GM18951 (cell line): ENCODE data around the gene ZSCAN21.

ENCODE experiments used
- POLR2A ChIP-seq: IDR thresholded peaks from 4 replicates; pipeline ENCODE4 v1.6.1; 2011; ENCODE audit warnings: mild to moderate bottlenecking; ENCODE audit not compliant: insufficient read length, insufficient read depth; ENCODE audit errors: extremely low read depth
- in situ Hi-C: fragments of 300-500 bp; cut with MboI; formaldehyde crosslinking; loops from one replicate; pipeline ENCODE4 v1.12.0; 2022; ENCODE audit warnings: low sequenced_read_pairs, mixed read lengths, inconsistent platforms; ENCODE audit not compliant: unreplicated experiment

Gene ZSCAN21

GRCh38 chr7:100102950-100103840 is 53.6 kb downstream of the ZSCAN21 start:
- in situ Hi-C loops: no loop called here

GRCh38 chr7:100105534-100105933 is 56.0 kb downstream of the ZSCAN21 start:
- in situ Hi-C loops: no loop called here
- TF ChIP-seq POLR2A: no peak

More at GRCh38 chr7:100102950-100103840, 53.6 kb downstream of the ZSCAN21 start:
- no peak for TF ChIP-seq POLR2A

- in situ Hi-C loops: no loop called here
- no peak for TF ChIP-seq POLR2A
Measured at GRCh38 chr7:100106633-100107032, 57.1 kb downstream of the ZSCAN21 start.

- in situ Hi-C loops: no loop called here
- TF ChIP-seq POLR2A: no peak
Measured at GRCh38 chr7:100107125-100107737, 57.7 kb downstream of the ZSCAN21 start.

GRCh38 chr7:100107890-100108289 is 58.3 kb downstream of the ZSCAN21 start:
- in situ Hi-C loops: no loop called here
- TF ChIP-seq POLR2A: no peak

GRCh38 chr7:100109521-100110163 is 60.1 kb downstream of the ZSCAN21 start:
- in situ Hi-C loops: no loop called here
- no peak for TF ChIP-seq POLR2A

GRCh38 chr7:100111156-100111555 is 61.6 kb downstream of the ZSCAN21 start:
- in situ Hi-C loops: no loop called here
- TF ChIP-seq POLR2A: no peak

GRCh38 chr7:100111914-100112313 is 62.3 kb downstream of the ZSCAN21 start:
- in situ Hi-C loops: no loop called here
- no peak for TF ChIP-seq POLR2A
